ENCODE results near the gene ZC2HC1C. TPM values are rescaled to one million over a fixed set of nuclear protein-coding genes. Genes with fewer than 3 reads are reported as not detected.
A peak's percentile ranks its signal among the peaks of the same experiment; 100 is the strongest.

The ZC2HC1C gene
- total and polyA plus RNA-seq, 2 of the 13 experiments (the other 11 are each of a cell fraction or from before 2014, with no cell fraction given), result 3.3 to 3.5 TPM

- TF ChIP-seq CEBPG (CRISPR knock-in tag; IDR thresholded peaks at IDR 0.05) (peak; percentile 23; the same call in 1 of the 2 replicates), ZBTB33 (CRISPR knock-in tag; IDR thresholded peaks at IDR 0.05) (no peak), THAP9 (CRISPR knock-in tag; IDR thresholded peaks at IDR 0.05; ENCODE audit: borderline replicate concordance) (no peak), NFKB2 (CRISPR knock-in tag; IDR thresholded peaks at IDR 0.05; ENCODE audit: borderline replicate concordance) (no peak), ZMYM2 (CRISPR knock-in tag; IDR thresholded peaks at IDR 0.05) (no peak), NFIB (CRISPR knock-in tag; IDR thresholded peaks at IDR 0.05; ENCODE audit: borderline replicate concordance) (no peak), PAF1 (CRISPR knock-in tag; IDR thresholded peaks at IDR 0.05) (0 out of 2 replicates have a peak, but pooled peaks have one; percentile 67), FOXM1 (CRISPR knock-in tag; IDR thresholded peaks at IDR 0.05) (no peak), ZNF10 (CRISPR knock-in tag; IDR thresholded peaks at IDR 0.05; ENCODE audit: borderline replicate concordance, low read depth) (no peak), GMEB1 (CRISPR knock-in tag; IDR thresholded peaks at IDR 0.05; ENCODE audit: borderline replicate concordance) (no peak), SOX13 (IDR thresholded peaks at IDR 0.05) (no peak), SOX13 (CRISPR knock-in tag; conservative IDR thresholded peaks at IDR 0.05 in 1 of 2, IDR thresholded peaks at IDR 0.05 in 1 of 2) (peak in 1 of 2 experiments; percentile 87; a peak in 2 of 4 replicates), ZBTB8A (CRISPR knock-in tag; IDR thresholded peaks at IDR 0.05; ENCODE audit: borderline replicate concordance, low read depth) (no peak), MYC (CRISPR knock-in tag; IDR thresholded peaks at IDR 0.05; ENCODE audit: borderline replicate concordance) (no peak), ZNF761 (CRISPR knock-in tag; conservative IDR thresholded peaks at IDR 0.05) (no peak), ZBTB39 (CRISPR knock-in tag; IDR thresholded peaks at IDR 0.05) (no peak), GABPA (IDR thresholded peaks at IDR 0.05; ENCODE audit: low read depth, low read length) (no peak), GABPA (CRISPR knock-in tag; IDR thresholded peaks at IDR 0.05; ENCODE audit: low read depth) (peak; percentile 38; the same call in 1 of the 2 replicates), HMG20B (CRISPR knock-in tag; conservative IDR thresholded peaks at IDR 0.05) (no peak), CREB3 (CRISPR knock-in tag; IDR thresholded peaks at IDR 0.05) (no peak)
Measured at GRCh38 chr14:75127903-75128595, 58.6 kb downstream of the ZC2HC1C start (continued).
